HCT116 (cell line): ENCODE data around the gene PTBP3. TPM values are rescaled to one million over a fixed set of nuclear protein-coding genes. Genes with fewer than 3 reads are reported as not detected.

Experiments
- ATAC-seq: fragments of 200-7000 bp; cut with Tn5 transposase; 2 replicates; pipeline ENCODE4 v1.9.1; 2020; ENCODE audit warnings: mild to moderate bottlenecking, moderate library complexity
- BruUV-seq: library from RNA; stranded (reverse); fragments of 400-500 nt; replicated peaks from 2 replicates; lab custom pipeline; 2021; lab: Mats Ljungman, UMichigan
- CTCF ChIA-PET: fragments of 300-600 bp; sonication (Branson Sonifier 250); formaldehyde crosslinking; loops from one replicate; lab custom pipeline; 2021; ENCODE audit warnings: antibody characterized with exemption; lab: Charles Lee
- POLR2A ChIA-PET: fragments of 300-600, 350-600 bp; sonication (Branson Sonifier 250); formaldehyde crosslinking; loops from one replicate; lab custom pipeline; 2021; ENCODE audit warnings: antibody characterized with exemption; lab: Charles Lee
- RAD21 ChIA-PET, 2 experiments: fragments of 300-600 bp; sonication (Branson Sonifier 250); formaldehyde crosslinking; loops; one replicate each; lab custom pipeline; 2023; ENCODE audit warnings: low total read pairs in 2 of 2; ENCODE audit not compliant: uncharacterized antibody in 2 of 2, unreplicated experiment in 2 of 2, low non-redundant PET in 1 of 2; lab: Charles Lee
- DNase-seq: peaks from one replicate; pipeline ENCODE4 v3.0.0-alpha.2; 2010; ENCODE audit warnings: low read depth, low spot score
- H2AFZ ChIP-seq: fragments of 200-600 bp; shearing (Covaris generic), sonication (generic); 2 replicates; pipeline ENCODE4 v1.6.1; 2017; ENCODE audit warnings: low read depth, mixed run types, mixed read lengths, antibody characterized with exemption, low read length; ENCODE audit not compliant: poor library complexity, severe bottlenecking
- H3K27ac ChIP-seq: 2 replicates; pipeline ENCODE4 v1.5.1; 2012; ENCODE audit warnings: low read depth, low read length
- H3K27me3 ChIP-seq: fragments of 200-600 bp; sonication (generic); 2 replicates; pipeline ENCODE4 v1.6.1; 2016; ENCODE audit warnings: mixed run types, low read length, mixed read lengths; ENCODE audit not compliant: insufficient read depth
- H3K36me3 ChIP-seq, 2 experiments: fragments of 200-500 bp in 1 of 2; fragments of 200-600 bp in 1 of 2; sonication (Bioruptor generic) in 1 of 2; sonication (generic) in 1 of 2; 2 replicates each; pipeline versions ENCODE4 v1.5.1 to v1.6.1; 2014 to 2016; ENCODE audit warnings: low read length in 2 of 2, inconsistent platforms in 1 of 2, mixed read lengths in 1 of 2, mixed run types in 1 of 2; ENCODE audit not compliant: insufficient read depth in 2 of 2, control insufficient read depth in 1 of 2
- H3K4me1 ChIP-seq, 2 experiments: fragments of 200-600 bp in 1 of 2; sonication (generic) in 1 of 2; 2 replicates each; pipeline versions ENCODE4 v1.5.1 to v1.6.1; 2012 to 2017; ENCODE audit warnings: low read length in 2 of 2, inconsistent platforms in 1 of 2, mild to moderate bottlenecking in 1 of 2, mixed read lengths in 1 of 2, mixed run types in 1 of 2, moderate library complexity in 1 of 2; ENCODE audit not compliant: insufficient read depth in 2 of 2, control insufficient read depth in 1 of 2
- H3K4me2 ChIP-seq: fragments of 200-600 bp; sonication (generic); 2 replicates; pipeline ENCODE4 v1.6.1; 2017; ENCODE audit warnings: mixed run types, low read length, mixed read lengths
- H3K4me3 ChIP-seq, 2 experiments: fragments of 200-600 bp in 1 of 2; sonication (generic) in 1 of 2; replicated peaks in 1 of 2; 2 replicates each; pipeline ENCODE4 v1.5.1; 2011 to 2016; ENCODE audit warnings: low read length in 2 of 2, control low read depth in 1 of 2, low read depth in 1 of 2, mild to moderate bottlenecking in 1 of 2, mixed read lengths in 1 of 2, mixed run types in 1 of 2
- H3K79me2 ChIP-seq: fragments of 200-600 bp; sonication (generic); 2 replicates; pipeline ENCODE4 v1.6.1; 2017; ENCODE audit warnings: mild to moderate bottlenecking, mixed run types, low read length, moderate library complexity, mixed read lengths; ENCODE audit not compliant: insufficient read depth
- H3K9ac ChIP-seq: fragments of 200-600 bp; sonication (generic); 2 replicates; pipeline ENCODE4 v1.6.1; 2016; ENCODE audit warnings: low read length, mixed read lengths
- H3K9me2 ChIP-seq: fragments of 200-600 bp; sonication (generic), shearing (Covaris generic); 2 replicates; pipeline ENCODE4 v1.6.1; 2017; ENCODE audit warnings: mixed run types, mild to moderate bottlenecking, moderate library complexity; ENCODE audit not compliant: insufficient read depth
- H3K9me3 ChIP-seq, 2 experiments: fragments of 200-500 bp in 1 of 2; fragments of 200-600 bp in 1 of 2; sonication (Bioruptor generic) in 1 of 2; sonication (generic) in 1 of 2; 2 replicates each; pipeline ENCODE4 v1.6.1; 2014 to 2017; ENCODE audit warnings: low read length in 2 of 2, mixed read lengths in 2 of 2, inconsistent platforms in 1 of 2, low read depth in 1 of 2, mild to moderate bottlenecking in 1 of 2, mixed run types in 1 of 2, moderate library complexity in 1 of 2; ENCODE audit not compliant: control insufficient read depth in 1 of 2, insufficient read depth in 1 of 2
- H4K20me1 ChIP-seq: fragments of 200-600 bp; sonication (generic), shearing (Covaris generic); 2 replicates; pipeline ENCODE4 v1.6.1; 2017; ENCODE audit warnings: mixed run types, mild to moderate bottlenecking, moderate library complexity; ENCODE audit not compliant: insufficient read depth
- ATF3 ChIP-seq: IDR thresholded peaks from 2 replicates; pipeline ENCODE4 v1.6.1; 2012
- CBX3 ChIP-seq: IDR thresholded peaks from 2 replicates; pipeline ENCODE4 v1.6.1; 2012; ENCODE audit warnings: low read depth
- CEBPB ChIP-seq: IDR thresholded peaks from 2 replicates; pipeline ENCODE4 v1.6.1; 2012; ENCODE audit warnings: low read depth
- CTCF ChIP-seq, 3 experiments: fragments of 200-600 bp in 1 of 3; sonication (generic) in 1 of 3; IDR thresholded peaks in 2 of 3; conservative IDR thresholded peaks in 1 of 3; 2 replicates each; pipeline ENCODE4 v1.5.1; 2012 to 2017; ENCODE audit warnings: low read depth in 2 of 3, low read length in 2 of 3, antibody characterized with exemption in 1 of 3, borderline replicate concordance in 1 of 3, control low read depth in 1 of 3, mild to moderate bottlenecking in 1 of 3, mixed read lengths in 1 of 3, mixed run types in 1 of 3, moderate library complexity in 1 of 3; ENCODE audit not compliant: insufficient read depth in 1 of 3
- EGR1 ChIP-seq: IDR thresholded peaks from 2 replicates; pipeline ENCODE4 v1.6.1; 2012; ENCODE audit warnings: low read depth
- ELF1 ChIP-seq: IDR thresholded peaks from 2 replicates; pipeline ENCODE4 v1.6.1; 2012; ENCODE audit warnings: low read depth, borderline replicate concordance
- MAX ChIP-seq: IDR thresholded peaks from 2 replicates; pipeline ENCODE4 v1.6.1; 2012
- POLR2A ChIP-seq: IDR thresholded peaks from 2 replicates; pipeline ENCODE4 v1.7.0; 2011; ENCODE audit warnings: borderline replicate concordance; ENCODE audit not compliant: insufficient read depth, insufficient read length; ENCODE audit errors: extremely low read depth
- POLR2AphosphoS5 ChIP-seq: IDR thresholded peaks from 2 replicates; pipeline ENCODE4 v1.6.1; 2011; ENCODE audit warnings: mild to moderate bottlenecking, low read depth, low read length, moderate library complexity
- SIN3A ChIP-seq: IDR thresholded peaks from 2 replicates; pipeline ENCODE4 v1.6.1; 2012; ENCODE audit warnings: low read depth
- YY1 ChIP-seq: IDR thresholded peaks from 2 replicates; pipeline ENCODE4 v1.6.1; 2011; ENCODE audit warnings: low read length, low read depth, moderate library complexity, mild to moderate bottlenecking; ENCODE audit not compliant: insufficient replicate concordance; ENCODE audit errors: extremely low read depth
- intact Hi-C: fragments of 100-400 bp; cut with micrococcal nuclease; formaldehyde crosslinking; loops from 2 replicates; pipeline ENCODE4 v1.10.0; 2022
- total RNA-seq: library from RNA; stranded (reverse); gene quantifications from one replicate; pipeline ENCODE4 v1.2.1, GENCODE V29; 2021; ENCODE audit not compliant: unreplicated experiment

PTBP3 gene
- total RNA-seq, 1 experiment from 2014 or later, result 102 TPM

- H3K27me3 ChIP-seq, result no peaks in the 10 kb centered on the region
- H3K27ac ChIP-seq, result no peak overlapping the region
- ChIA-PET RAD21 (no interaction called here), CTCF (no interaction called here), POLR2A (no interaction called here)
- ATAC-seq (no peak), DNase-seq (no peak)
- no peaks in the 10 kb centered on the region for H3K9me2 ChIP-seq
- H3K9ac ChIP-seq, result no peak overlapping the region
- peaks cover 0 to 9% of the 10 kb centered on the region in 2 experiments; a peak in 1 of 4 replicates for H3K4me1 ChIP-seq
- TF ChIP-seq POLR2AphosphoS5 (no peak), CTCF (IDR thresholded peaks at IDR 0.05 in 2 of 3, conservative IDR thresholded peaks at IDR 0.05 in 1 of 3; ENCODE audit: borderline replicate concordance in 1 of 3, insufficient read depth in 1 of 3, low read depth in 2 of 3, low read length in 2 of 3) (no peak), ATF3 (no peak), SIN3A (no peak), POLR2A (no peak), ELF1 (no peak), EGR1 (no peak), CEBPB (no peak)
- H3K79me2 ChIP-seq, result peaks cover 90% of the 10 kb centered on the region
- intact Hi-C loops, result no loop called here
- no peaks in the 10 kb centered on the region for H3K9me3 ChIP-seq
- H2AFZ ChIP-seq, result no peak overlapping the region
- no peak overlapping the region for H3K4me2 ChIP-seq
- no TSS peak for BruUV-seq
- 0 out of 2 replicates have a peak, but pooled peaks cover 6% of the 10 kb centered on the region for H4K20me1 ChIP-seq
- H3K4me3 ChIP-seq, result no peak overlapping the region
- H3K36me3 ChIP-seq, result peaks cover 0 to 5% of the 10 kb centered on the region in 2 experiments; a peak in 1 of 4 replicates
Observed at GRCh38 chr9:112296929-112297328, 36.5 kb downstream of the PTBP3 start.

GRCh38 chr9:112295174-112295573, 38.2 kb downstream of the PTBP3 start:
- ATAC-seq (no peak), DNase-seq (no peak)
- Histone ChIP-seq H3K9me3 (no peaks in the 10 kb centered on the region), H3K4me1 (peaks cover 0 to 8% of the 10 kb centered on the region in 2 experiments; a peak in 1 of 4 replicates), H3K27me3 (no peaks in the 10 kb centered on the region), H3K27ac (no peak overlapping the region), H3K4me2 (no peak overlapping the region), H3K9me2 (no peaks in the 10 kb centered on the region), H3K79me2 (peaks cover 88% of the 10 kb centered on the region), H3K4me3 (no peak overlapping the region), H3K9ac (no peak overlapping the region), H2AFZ (no peak overlapping the region), H3K36me3 (peaks cover 0 to 5% of the 10 kb centered on the region in 2 experiments; a peak in 1 of 4 replicates), H4K20me1 (0 out of 2 replicates have a peak, but pooled peaks cover 6% of the 10 kb centered on the region)
- intact Hi-C loops, result no loop called here
- BruUV-seq, result no TSS peak
- CTCF ChIA-PET, result no interaction called here
- POLR2A ChIA-PET, result no interaction called here
- RAD21 ChIA-PET, result no interaction called here
- TF ChIP-seq ATF3 (no peak), CBX3 (no peak), YY1 (no peak), MAX (no peak)
